H1 (cell line): Measurements from ENCODE around the gene TMEM178B. TPM values are rescaled to one million over a fixed set of nuclear protein-coding genes. Genes with fewer than 3 reads are reported as not detected.
A peak's percentile ranks its signal among the peaks of the same experiment; 100 is the strongest.

Source experiments
- CTCF ChIA-PET: fragments of 300-600 bp; sonication (Branson Sonifier 250); formaldehyde crosslinking; loops from one replicate; lab custom pipeline; 2021; ENCODE audit not compliant: partially characterized antibody; lab: Charles Lee
- POLR2A ChIA-PET: fragments of 300-600 bp; sonication (Branson Sonifier 250); formaldehyde crosslinking; loops from one replicate; lab custom pipeline; 2021; ENCODE audit warnings: inconsistent platforms; ENCODE audit not compliant: partially characterized antibody; lab: Charles Lee
- DNase-seq, 2 experiments: peaks; one replicate each; pipeline versions ENCODE4 v3.0.0 to v3.0.0-alpha.2; 2010 to 2022; ENCODE audit warnings: low spot score in 2 of 2, low read depth in 1 of 2, mixed read lengths in 1 of 2
- FAIRE-seq: peaks from 2 replicates; lab custom pipeline; 2011; peaks lifted over from hg19 to GRCh38; lab: Jason Lieb, UNC
- H2AFZ ChIP-seq: 2 replicates; pipeline ENCODE4 v1.8.1; 2012; ENCODE audit warnings: low read length, inconsistent platforms
- H2AK5ac ChIP-seq: 2 replicates; pipeline ENCODE4 v1.6.1; 2013; ENCODE audit warnings: low read depth, low read length
- H2BK120ac ChIP-seq: replicated peaks from 2 replicates; pipeline ENCODE3; 2013; ENCODE audit warnings: low read depth, low read length, inconsistent platforms
- H2BK12ac ChIP-seq: 2 replicates; pipeline ENCODE4 v1.6.1; 2013; ENCODE audit warnings: low read depth, low read length
- H2BK15ac ChIP-seq: 2 replicates; pipeline ENCODE4 v1.6.1; 2013; ENCODE audit warnings: low read length
- H2BK20ac ChIP-seq: 2 replicates; pipeline ENCODE4 v1.6.1; 2013; ENCODE audit warnings: low read length
- H2BK5ac ChIP-seq: 2 replicates; pipeline ENCODE4 v1.6.1; 2013; ENCODE audit warnings: low read depth, low read length
- H3K14ac ChIP-seq: 2 replicates; pipeline ENCODE4 v1.6.1; 2013; ENCODE audit warnings: inconsistent platforms; ENCODE audit not compliant: insufficient read length
- H3K18ac ChIP-seq: 2 replicates; pipeline ENCODE4 v1.6.1; 2013; ENCODE audit warnings: low read length; ENCODE audit errors: extremely low read depth
- H3K23ac ChIP-seq: 2 replicates; pipeline ENCODE4 v1.6.1; 2013; ENCODE audit warnings: inconsistent platforms; ENCODE audit not compliant: insufficient read length
- H3K23me2 ChIP-seq: 2 replicates; pipeline ENCODE4 v1.6.1; 2013; ENCODE audit warnings: low read depth, low read length
- H3K27ac ChIP-seq: 2 replicates; pipeline ENCODE4 v1.6.1; 2011; ENCODE audit warnings: low read depth, low read length, inconsistent platforms
- H3K27me3 ChIP-seq, 4 experiments: replicated peaks in 1 of 4; 1 replicate in 1 of 4; 2 replicates in 3 of 4; pipeline versions ENCODE4 v1.6.1 to v1.8.1; 2011 to 2013; ENCODE audit warnings: low read length in 3 of 4, mild to moderate bottlenecking in 3 of 4, inconsistent platforms in 2 of 4, mixed read lengths in 2 of 4, moderate library complexity in 1 of 4; ENCODE audit not compliant: control insufficient read depth in 3 of 4, insufficient read depth in 3 of 4; ENCODE audit errors: extremely low read depth in 1 of 4
- H3K36me3 ChIP-seq, 4 experiments: 2 replicates each; pipeline versions ENCODE4 v1.6.1 to v1.8.1; 2011 to 2013; ENCODE audit warnings: mild to moderate bottlenecking in 4 of 4, low read length in 3 of 4, moderate library complexity in 2 of 4, control low read depth in 1 of 4, inconsistent platforms in 1 of 4; ENCODE audit not compliant: insufficient read depth in 4 of 4, control insufficient read depth in 2 of 4
- H3K4ac ChIP-seq: replicated peaks from 2 replicates; pipeline ENCODE3; 2013; ENCODE audit warnings: low read length, low read depth, mixed read lengths, inconsistent platforms; ENCODE audit not compliant: insufficient read length
- H3K4me1 ChIP-seq, 4 experiments: replicated peaks in 1 of 4; 1 replicate in 1 of 4; 2 replicates in 3 of 4; pipeline versions ENCODE4 v1.6.1 to v1.8.1; 2011 to 2013; ENCODE audit warnings: low read length in 3 of 4, inconsistent platforms in 2 of 4, mixed read lengths in 1 of 4; ENCODE audit not compliant: insufficient read depth in 4 of 4, control insufficient read depth in 3 of 4
- H3K4me2 ChIP-seq, 2 experiments: 2 replicates each; pipeline versions ENCODE4 v1.6.1 to v1.8.1; 2011 to 2013; ENCODE audit warnings: low read depth in 2 of 2, low read length in 2 of 2, control low read depth in 1 of 2, inconsistent platforms in 1 of 2, mild to moderate bottlenecking in 1 of 2; ENCODE audit not compliant: insufficient read depth in 1 of 2
- H3K4me3 ChIP-seq, 4 experiments: fragments of 200-600, 300-600 bp in 1 of 4; sonication (generic), shearing (Covaris generic), sonication (Bioruptor Twin) in 1 of 4; 2 replicates each; pipeline versions ENCODE4 v1.5.1 to v1.8.1; 2011 to 2016; ENCODE audit warnings: low read length in 4 of 4, low read depth in 3 of 4, control low read depth in 2 of 4, inconsistent platforms in 2 of 4, mild to moderate bottlenecking in 2 of 4, mixed read lengths in 1 of 4, moderate library complexity in 1 of 4; ENCODE audit not compliant: insufficient read depth in 2 of 4; ENCODE audit errors: extremely low read depth in 1 of 4
- H3K56ac ChIP-seq: replicated peaks from 2 replicates; pipeline ENCODE3; 2013; ENCODE audit warnings: low read depth, mild to moderate bottlenecking, mixed read lengths, low read length, inconsistent platforms; ENCODE audit not compliant: insufficient read length
- H3K79me1 ChIP-seq: 2 replicates; pipeline ENCODE4 v1.6.1; 2013; ENCODE audit warnings: low read depth, low read length, control low read depth
- H3K79me2 ChIP-seq, 2 experiments: 2 replicates each; pipeline versions ENCODE4 v1.6.1 to v1.8.1; 2012 to 2013; ENCODE audit warnings: low read length in 2 of 2, mild to moderate bottlenecking in 2 of 2, inconsistent platforms in 1 of 2; ENCODE audit not compliant: insufficient read depth in 2 of 2, control insufficient read depth in 1 of 2
- H3K9ac ChIP-seq, 4 experiments: replicated peaks in 1 of 4; 1 replicate in 1 of 4; 2 replicates in 3 of 4; pipeline versions ENCODE4 v1.6.1 to v1.8.1; 2011 to 2013; ENCODE audit warnings: low read depth in 3 of 4, low read length in 3 of 4, control low read depth in 2 of 4, mild to moderate bottlenecking in 2 of 4, moderate library complexity in 2 of 4, inconsistent platforms in 1 of 4; ENCODE audit errors: extremely low read depth in 1 of 4
- H3K9me3 ChIP-seq, 2 experiments: 2 replicates each; pipeline versions ENCODE4 v1.6.1 to v1.8.1; 2012 to 2013; ENCODE audit warnings: mild to moderate bottlenecking in 2 of 2, moderate library complexity in 2 of 2, control low read depth in 1 of 2, inconsistent platforms in 1 of 2, low read depth in 1 of 2, low read length in 1 of 2, mixed read lengths in 1 of 2; ENCODE audit not compliant: insufficient read depth in 2 of 2
- H4K20me1 ChIP-seq, 2 experiments: replicated peaks in 1 of 2; 2 replicates each; pipeline versions ENCODE3 to v1.8.1; 2011 to 2013; ENCODE audit warnings: inconsistent platforms in 2 of 2, low read length in 2 of 2, mild to moderate bottlenecking in 1 of 2; ENCODE audit not compliant: insufficient read depth in 2 of 2, control insufficient read depth in 1 of 2
- H4K5ac ChIP-seq: 2 replicates; pipeline ENCODE4 v1.6.1; 2013; ENCODE audit warnings: low read length, low read depth, mixed read lengths, inconsistent platforms; ENCODE audit not compliant: insufficient read length
- H4K8ac ChIP-seq: 2 replicates; pipeline ENCODE4 v1.8.0; 2013; ENCODE audit warnings: mild to moderate bottlenecking, moderate library complexity, low read length, inconsistent platforms; ENCODE audit not compliant: insufficient read depth; ENCODE audit errors: extremely low read depth
- H4K91ac ChIP-seq: replicated peaks from 2 replicates; pipeline ENCODE3; 2013; ENCODE audit warnings: low read length, mixed read lengths, inconsistent platforms; ENCODE audit not compliant: insufficient read length
- ASH2L ChIP-seq: fragments of 200-600, 300-600 bp; sonication (generic); IDR thresholded peaks from one replicate; pipeline ENCODE4 v1.7.1; 2017; ENCODE audit warnings: low read length
- BRCA1 ChIP-seq: IDR thresholded peaks from 2 replicates; pipeline ENCODE4 v1.6.1; 2012; ENCODE audit warnings: low read depth, low read length, improper control_type of control experiment
- CEBPB ChIP-seq: IDR thresholded peaks from 2 replicates; pipeline ENCODE4 v1.6.1; 2012; ENCODE audit warnings: low read depth, low read length
- CTBP2 ChIP-seq: IDR thresholded peaks from 2 replicates; pipeline ENCODE4 v1.7.0; 2011; ENCODE audit warnings: borderline replicate concordance, mild to moderate bottlenecking, moderate library complexity, mixed read lengths, low read length; ENCODE audit not compliant: insufficient read depth, insufficient read length
- GABPA ChIP-seq: IDR thresholded peaks from 2 replicates; pipeline ENCODE4 v1.6.1; 2011; ENCODE audit warnings: mild to moderate bottlenecking, low read length, moderate library complexity, borderline replicate concordance; ENCODE audit not compliant: insufficient read depth
- HDAC6 ChIP-seq: IDR thresholded peaks from one replicate; pipeline ENCODE4 v1.7.1; 2012; ENCODE audit warnings: low read depth, mild to moderate bottlenecking, inconsistent platforms, low read length, moderate library complexity
- PHF8 ChIP-seq: fragments of 200-600 bp; sonication (generic); conservative IDR thresholded peaks from 2 replicates; pipeline ENCODE4 v1.7.1; 2012; ENCODE audit warnings: low read depth, mild to moderate bottlenecking, inconsistent platforms, low read length, moderate library complexity
- RFX5 ChIP-seq: IDR thresholded peaks from 2 replicates; pipeline ENCODE4 v1.6.1; 2011; ENCODE audit warnings: low read depth, low read length, improper control_type of control experiment, borderline replicate concordance
- TBP ChIP-seq: IDR thresholded peaks from 2 replicates; pipeline ENCODE4 v1.6.1; 2011; ENCODE audit warnings: low read depth, low read length, improper control_type of control experiment
- TCF12 ChIP-seq: IDR thresholded peaks from 2 replicates; pipeline ENCODE4 v1.6.1; 2011; ENCODE audit warnings: low read depth, mild to moderate bottlenecking, low read length
- YY1 ChIP-seq: IDR thresholded peaks from 2 replicates; pipeline ENCODE4 v1.6.1; 2011; ENCODE audit warnings: low read depth, mild to moderate bottlenecking, low read length
- WGBS, 2 experiments: shearing (Covaris generic) in 1 of 2; methylation state at CpG; one replicate each; pipeline versions ENCODE4 v1.1.6 to v1.1.7; 2013 to 2015; ENCODE audit warnings: low lambda C conversion rate in 2 of 2, mixed read lengths in 2 of 2, inconsistent platforms in 1 of 2, low coverage in 1 of 2, missing lambda C conversion rate in 1 of 2; ENCODE audit not compliant: insufficient replicate concordance in 2 of 2, insufficient coverage in 1 of 2, insufficient read length in 1 of 2; ENCODE audit errors: extremely low coverage in 1 of 2, missing lambda C conversion rate in 1 of 2; 5-methylcytosine and 5-hydroxymethylcytosine counted together
- polyA plus RNA-seq, 7 experiments: library from polyadenylated mRNA; depleted of rRNA in 3 of 7; stranded (reverse) in 5 of 7; unstranded in 2 of 7; fragments of >200 nt in 5 of 7; fragments of 200-250 nt in 2 of 7; gene quantifications; 1 replicate in 5 of 7; 2 replicates in 1 of 7; 4 replicates in 1 of 7; pipeline versions ENCODE4 v1.2.1 to v1.2.3, GENCODE V29; 2011 to 2013; ENCODE audit warnings: missing spikeins in 2 of 7, mixed read lengths in 2 of 7
- total RNA-seq: library from RNA; stranded (reverse); fragmentation: NEBNext Ultra II Directional; extraction: Animal tissue kit (Norgen Biotek cat#: 25700); gene quantifications from 2 replicates; pipeline ENCODE4 v1.2.1, GENCODE V29; 2021

TMEM178B gene
- total and polyA plus RNA-seq, 2 of the 8 experiments (the other 6 are each of a cell fraction or from before 2014, with no cell fraction given), result 5.3 to 18.1 TPM

GRCh38 chr7:141147482-141147881 is 73.6 kb downstream of the TMEM178B start:
- Histone ChIP-seq H3K56ac (no peak overlapping the region), H3K4ac (no peak overlapping the region), H4K5ac (no peak overlapping the region), H2BK12ac (no peak overlapping the region), H4K8ac (no peak overlapping the region), H4K20me1 (no peaks in the 10 kb centered on the region), H3K4me1 (peaks cover 0 to 7% (median 0%) of the 10 kb centered on the region in 4 experiments; a peak in 2 of 7 replicates), H3K27me3 (no peaks in the 10 kb centered on the region), H3K36me3 (no peaks in the 10 kb centered on the region), H2BK120ac (no peak overlapping the region), H3K4me2 (no peak overlapping the region), H2AFZ (no peak overlapping the region), H4K91ac (no peak overlapping the region), H3K14ac (no peak overlapping the region), H3K23ac (no peak overlapping the region), H3K23me2 (no peaks in the 10 kb centered on the region; the same call in 1 of the 2 replicates), H2BK20ac (no peak overlapping the region), H3K79me2 (peaks cover 0 to 12% of the 10 kb centered on the region in 2 experiments; a peak in 2 of 4 replicates), H3K18ac (no peak overlapping the region), H2BK15ac (no peak overlapping the region), H2BK5ac (no peak overlapping the region), H3K27ac (no peak overlapping the region), H3K9ac (no peak overlapping the region), H3K4me3 (no peak overlapping the region), H3K9me3 (no peaks in the 10 kb centered on the region), H3K79me1 (peaks cover 6% of the 10 kb centered on the region; the same call in 1 of the 2 replicates), H2AK5ac (no peak overlapping the region)
- POLR2A ChIA-PET, result no interaction called here
- FAIRE-seq (no peak), DNase-seq (peak in 1 of 2 experiments; percentile 2)
- CTCF ChIA-PET, result no interaction called here
- 95% methylated on average over 4 of the region's 4 CpGs; no CpG with 5 or more reads in 1 of the 2 experiments for WGBS, 2 experiments
- no peak for TF ChIP-seq ASH2L
- no peak for TF ChIP-seq BRCA1
- no peak for TF ChIP-seq GABPA
- no peak for TF ChIP-seq TCF12
- no peak for TF ChIP-seq CEBPB
- TF ChIP-seq HDAC6, result no peak
- no peak for TF ChIP-seq PHF8
- TF ChIP-seq TBP, result no peak
- no peak for TF ChIP-seq CTBP2
- no peak for TF ChIP-seq RFX5
- TF ChIP-seq YY1, result no peak
